NCI-H2227 (cell line): ENCODE data around the gene HBA2.
"Not testable (repeated sequence)": the region's sequence is repeated elsewhere in the genome, so short reads cannot be mapped to it uniquely, and the experiment has no call there.

Source experiments
- DNase-seq: peaks from one replicate; lab custom pipeline; 2025; ENCODE audit not compliant: unreplicated experiment; lab: John Stamatoyannopoulos, UW

HBA2 gene

GRCh38 chr16:154217-155030 lies 18.3 kb upstream of the HBA2 start:
- DNase-seq, result peak; percentile 67

GRCh38 chr16:155031-155398 lies 17.7 kb upstream of the HBA2 start:
- no peak for DNase-seq

- DNase-seq, result no peak
These were observed 13.4 kb upstream of the HBA2 start for GRCh38 chr16:159136-159849.

GRCh38 chr16:160242-160641 lies 12.4 kb upstream of the HBA2 start:
- not testable (repeated sequence) for DNase-seq

GRCh38 chr16:160691-161190 lies 11.9 kb upstream of the HBA2 start:
- DNase-seq, result no peak

- no peak for DNase-seq
These were observed 10.2 kb upstream of the HBA2 start for GRCh38 chr16:162271-162991.

- DNase-seq, result not testable (repeated sequence)
These were observed 9.5 kb upstream of the HBA2 start for GRCh38 chr16:163139-163538.

- DNase-seq, result not testable (repeated sequence)
These were observed 9.0 kb upstream of the HBA2 start for GRCh38 chr16:163696-164095.

- not testable (repeated sequence) for DNase-seq
These were observed 8.4 kb upstream of the HBA2 start for GRCh38 chr16:164134-164823.

GRCh38 chr16:164827-165538 lies 7.7 kb upstream of the HBA2 start:
- no peak for DNase-seq

GRCh38 chr16:165539-166374 lies 6.9 kb upstream of the HBA2 start, which contains the start of gene HBM:
Gene HBM (plus strand): TSS chr16:165978. CDS start chr16:165998, 20 bp downstream.
- no peak for DNase-seq

GRCh38 chr16:166375-167121 lies 6.1 kb upstream of the HBA2 start:
- no peak for DNase-seq

GRCh38 chr16:167122-167690 lies 5.5 kb upstream of the HBA2 start:
- DNase-seq, result no peak

- peak; percentile 33 for DNase-seq
These were observed 4.3 kb upstream of the HBA2 start for GRCh38 chr16:168424-168823.

- DNase-seq, result no peak
These were observed 3.7 kb upstream of the HBA2 start for GRCh38 chr16:169014-169413.

- DNase-seq, result not testable (repeated sequence)
These were observed 2.6 kb upstream of the HBA2 start for GRCh38 chr16:170088-170507.

- DNase-seq, result no peak
These were observed 1.9 kb upstream of the HBA2 start for GRCh38 chr16:170788-171187.

GRCh38 chr16:173211-173854 lies 657 bp downstream of the HBA2 start:
- DNase-seq, result not testable (repeated sequence)
